ENCODE measurements around the gene RNU5D-1. TPM values are rescaled to one million over a fixed set of nuclear protein-coding genes. Genes with fewer than 3 reads are reported as not detected.

Gene RNU5D-1
- total and polyA plus RNA-seq, 2 of the 13 experiments (the other 11 are each of a cell fraction or from before 2014, with no cell fraction given) = 165 TPM; not detected in 1

DNA sequence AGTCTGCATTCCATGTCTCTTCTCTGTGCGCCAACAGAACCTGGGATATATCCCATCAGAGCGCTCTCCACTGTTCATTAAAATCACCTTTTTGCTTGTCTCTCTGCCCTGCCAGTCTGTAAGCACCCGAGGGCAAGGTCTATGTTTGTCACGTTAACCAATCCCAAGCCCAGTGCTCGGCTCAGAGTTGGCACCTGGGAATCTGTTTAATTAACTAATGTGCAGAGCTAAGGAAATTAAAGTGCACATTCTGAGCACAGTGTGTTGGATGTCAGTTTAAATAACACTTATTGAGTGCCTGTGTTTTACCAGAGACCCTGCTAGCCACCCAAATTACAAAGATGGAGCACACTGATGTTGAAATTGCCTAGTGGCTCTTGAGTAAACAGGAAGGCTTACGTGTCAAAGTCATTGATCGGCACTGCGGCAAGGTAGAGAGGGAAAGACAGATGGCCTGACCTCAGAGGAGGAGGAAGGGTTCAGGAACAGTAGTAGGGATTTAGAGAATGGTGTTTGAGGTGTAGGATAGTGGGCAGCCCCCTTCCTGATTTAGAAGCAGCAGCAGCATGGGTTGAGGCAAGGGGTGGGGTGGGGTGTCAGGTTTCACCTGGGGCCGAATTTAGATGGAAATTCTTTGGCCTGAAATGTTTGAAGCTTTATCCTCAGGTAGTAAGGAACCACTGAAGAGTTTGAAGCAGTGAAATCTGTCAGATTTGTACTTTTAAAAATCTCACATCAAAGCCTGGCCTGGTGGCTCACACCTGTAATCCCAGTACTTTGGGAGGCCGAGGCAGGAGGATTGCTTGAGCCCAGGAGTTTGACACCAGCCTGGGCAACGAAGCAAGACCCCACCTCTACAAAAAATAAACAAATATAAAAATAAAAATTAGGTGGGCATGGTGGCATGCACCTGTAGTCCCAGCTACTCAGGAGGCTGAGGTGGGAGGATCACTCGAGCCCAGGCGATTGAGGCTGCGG is 48.8 kb downstream of the RNU5D-1 start (continued):
- TF ChIP-seq, protein P1, sequence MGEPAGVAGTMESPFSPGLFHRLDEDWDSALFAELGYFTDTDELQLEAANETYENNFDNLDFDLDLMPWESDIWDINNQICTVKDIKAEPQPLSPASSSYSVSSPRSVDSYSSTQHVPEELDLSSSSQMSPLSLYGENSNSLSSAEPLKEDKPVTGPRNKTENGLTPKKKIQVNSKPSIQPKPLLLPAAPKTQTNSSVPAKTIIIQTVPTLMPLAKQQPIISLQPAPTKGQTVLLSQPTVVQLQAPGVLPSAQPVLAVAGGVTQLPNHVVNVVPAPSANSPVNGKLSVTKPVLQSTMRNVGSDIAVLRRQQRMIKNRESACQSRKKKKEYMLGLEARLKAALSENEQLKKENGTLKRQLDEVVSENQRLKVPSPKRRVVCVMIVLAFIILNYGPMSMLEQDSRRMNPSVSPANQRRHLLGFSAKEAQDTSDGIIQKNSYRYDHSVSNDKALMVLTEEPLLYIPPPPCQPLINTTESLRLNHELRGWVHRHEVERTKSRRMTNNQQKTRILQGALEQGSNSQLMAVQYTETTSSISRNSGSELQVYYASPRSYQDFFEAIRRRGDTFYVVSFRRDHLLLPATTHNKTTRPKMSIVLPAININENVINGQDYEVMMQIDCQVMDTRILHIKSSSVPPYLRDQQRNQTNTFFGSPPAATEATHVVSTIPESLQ (CRISPR knock-in tag; conservative IDR thresholded peaks at IDR 0.05) = no peak
- TF ChIP-seq GPN1 (CRISPR knock-in tag; IDR thresholded peaks at IDR 0.05; ENCODE audit: borderline replicate concordance) = no peak
- TF ChIP-seq HOXD1 (CRISPR knock-in tag; IDR thresholded peaks at IDR 0.05) = peak; percentile 79
- peak; percentile 47; the same call in 1 of the 2 replicates for TF ChIP-seq ZNF124 (CRISPR knock-in tag; IDR thresholded peaks at IDR 0.05)
- TF ChIP-seq MYNN (CRISPR knock-in tag; IDR thresholded peaks at IDR 0.05; ENCODE audit: low read depth) = no peak
- no peak for TF ChIP-seq ADNP (CRISPR knock-in tag; IDR thresholded peaks at IDR 0.05)
- 0 out of 2 replicates have a peak, but pooled peaks have one; percentile 54 for TF ChIP-seq DNMT3B (CRISPR knock-in tag; conservative IDR thresholded peaks at IDR 0.05)
- TF ChIP-seq SRSF9 (IDR thresholded peaks at IDR 0.05; ENCODE audit: borderline replicate concordance, insufficient read depth, low read depth, low read length, poor library complexity, severe bottlenecking) = no peak
- 0 out of 2 replicates have a peak, but pooled peaks have one; percentile 50 for TF ChIP-seq ZSCAN31 (CRISPR knock-in tag; IDR thresholded peaks at IDR 0.05; ENCODE audit: low read depth)
- TF ChIP-seq ZSCAN9 (CRISPR knock-in tag; IDR thresholded peaks at IDR 0.05; ENCODE audit: borderline replicate concordance) = peak; percentile 65; the same call in 1 of the 2 replicates
- TF ChIP-seq RFX3 (CRISPR knock-in tag; IDR thresholded peaks at IDR 0.05) = no peak
- peak; percentile 97 for TF ChIP-seq MIXL1 (CRISPR knock-in tag; IDR thresholded peaks at IDR 0.05)
- no peak for TF ChIP-seq ZNF780A (CRISPR knock-in tag; IDR thresholded peaks at IDR 0.05)
- TF ChIP-seq RXRA (CRISPR knock-in tag; IDR thresholded peaks at IDR 0.05) = peak; percentile 61; the same call in 1 of the 2 replicates
- no peak for TF ChIP-seq SETDB1 (CRISPR knock-in tag; IDR thresholded peaks at IDR 0.05; ENCODE audit: borderline replicate concordance)
- no peak for TF ChIP-seq ZC3H13 (CRISPR knock-in tag; IDR thresholded peaks at IDR 0.05)
- TF ChIP-seq ZNF20 (CRISPR knock-in tag; IDR thresholded peaks at IDR 0.05) = no peak
- peak; percentile 88 for TF ChIP-seq ZNF121 (CRISPR knock-in tag; IDR thresholded peaks at IDR 0.05)
- no peak for TF ChIP-seq ZSCAN22 (CRISPR knock-in tag; IDR thresholded peaks at IDR 0.05)
- TF ChIP-seq ZNF225 (CRISPR knock-in tag; IDR thresholded peaks at IDR 0.05) = no peak
- TF ChIP-seq, protein P2, sequence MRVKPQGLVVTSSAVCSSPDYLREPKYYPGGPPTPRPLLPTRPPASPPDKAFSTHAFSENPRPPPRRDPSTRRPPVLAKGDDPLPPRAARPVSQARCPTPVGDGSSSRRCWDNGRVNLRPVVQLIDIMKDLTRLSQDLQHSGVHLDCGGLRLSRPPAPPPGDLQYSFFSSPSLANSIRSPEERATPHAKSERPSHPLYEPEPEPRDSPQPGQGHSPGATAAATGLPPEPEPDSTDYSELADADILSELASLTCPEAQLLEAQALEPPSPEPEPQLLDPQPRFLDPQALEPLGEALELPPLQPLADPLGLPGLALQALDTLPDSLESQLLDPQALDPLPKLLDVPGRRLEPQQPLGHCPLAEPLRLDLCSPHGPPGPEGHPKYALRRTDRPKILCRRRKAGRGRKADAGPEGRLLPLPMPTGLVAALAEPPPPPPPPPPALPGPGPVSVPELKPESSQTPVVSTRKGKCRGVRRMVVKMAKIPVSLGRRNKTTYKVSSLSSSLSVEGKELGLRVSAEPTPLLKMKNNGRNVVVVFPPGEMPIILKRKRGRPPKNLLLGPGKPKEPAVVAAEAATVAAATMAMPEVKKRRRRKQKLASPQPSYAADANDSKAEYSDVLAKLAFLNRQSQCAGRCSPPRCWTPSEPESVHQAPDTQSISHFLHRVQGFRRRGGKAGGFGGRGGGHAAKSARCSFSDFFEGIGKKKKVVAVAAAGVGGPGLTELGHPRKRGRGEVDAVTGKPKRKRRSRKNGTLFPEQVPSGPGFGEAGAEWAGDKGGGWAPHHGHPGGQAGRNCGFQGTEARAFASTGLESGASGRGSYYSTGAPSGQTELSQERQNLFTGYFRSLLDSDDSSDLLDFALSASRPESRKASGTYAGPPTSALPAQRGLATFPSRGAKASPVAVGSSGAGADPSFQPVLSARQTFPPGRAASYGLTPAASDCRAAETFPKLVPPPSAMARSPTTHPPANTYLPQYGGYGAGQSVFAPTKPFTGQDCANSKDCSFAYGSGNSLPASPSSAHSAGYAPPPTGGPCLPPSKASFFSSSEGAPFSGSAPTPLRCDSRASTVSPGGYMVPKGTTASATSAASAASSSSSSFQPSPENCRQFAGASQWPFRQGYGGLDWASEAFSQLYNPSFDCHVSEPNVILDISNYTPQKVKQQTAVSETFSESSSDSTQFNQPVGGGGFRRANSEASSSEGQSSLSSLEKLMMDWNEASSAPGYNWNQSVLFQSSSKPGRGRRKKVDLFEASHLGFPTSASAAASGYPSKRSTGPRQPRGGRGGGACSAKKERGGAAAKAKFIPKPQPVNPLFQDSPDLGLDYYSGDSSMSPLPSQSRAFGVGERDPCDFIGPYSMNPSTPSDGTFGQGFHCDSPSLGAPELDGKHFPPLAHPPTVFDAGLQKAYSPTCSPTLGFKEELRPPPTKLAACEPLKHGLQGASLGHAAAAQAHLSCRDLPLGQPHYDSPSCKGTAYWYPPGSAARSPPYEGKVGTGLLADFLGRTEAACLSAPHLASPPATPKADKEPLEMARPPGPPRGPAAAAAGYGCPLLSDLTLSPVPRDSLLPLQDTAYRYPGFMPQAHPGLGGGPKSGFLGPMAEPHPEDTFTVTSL (CRISPR knock-in tag; IDR thresholded peaks at IDR 0.05; ENCODE audit: borderline replicate concordance) = peak; percentile 98
- no peak; the same call in 1 of the 2 replicates for TF ChIP-seq XBP1 (CRISPR knock-in tag; IDR thresholded peaks at IDR 0.05)
- no peak for TF ChIP-seq MBNL3 (CRISPR knock-in tag; conservative IDR thresholded peaks at IDR 0.05)
- TF ChIP-seq CCAR2 (optimal IDR thresholded peaks at IDR 0.05; ENCODE audit: low read depth, low read length) = no peak

Measured in HepG2 (cell line).